ENCODE data around the gene OXER1. TPM values are rescaled to one million over a fixed set of nuclear protein-coding genes. Genes with fewer than 3 reads are reported as not detected.

OXER1 gene
- polyA plus RNA-seq, 2 of the 4 experiments (the other 2 are of a cell fraction), result not detected

DNA sequence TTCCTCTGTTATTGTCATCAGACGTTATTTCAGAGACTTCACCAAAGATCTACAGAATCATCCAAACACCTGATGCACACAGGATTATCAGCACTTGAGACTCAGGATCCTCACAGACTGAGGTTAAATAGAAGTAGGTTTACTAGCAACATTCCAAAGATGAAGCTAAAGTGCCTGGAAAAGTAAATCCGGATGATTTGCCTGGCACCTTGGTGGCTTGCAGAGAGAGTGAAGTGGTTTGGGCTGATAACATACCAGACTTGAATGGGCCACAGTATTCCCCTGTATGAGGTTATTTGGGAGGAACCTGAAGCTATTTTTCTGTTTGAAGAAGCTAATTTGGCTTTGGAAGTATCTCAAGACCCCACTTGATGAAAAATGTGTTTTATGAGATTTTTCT is 51.0 kb downstream of the OXER1 start:
- CTCF ChIA-PET, result interaction anchor here (0.6 kb wide), 1 partner anchor 159 kb away, joined by 3 read pairs; no protein-coding TSS in a partner anchor
- DNase-seq (ENCODE audit: low read depth in 1 of 2, low spot score in 1 of 2), result no peak

More for the DNA sequence above, 51.0 kb downstream of the OXER1 start:
- Histone ChIP-seq H3K9me3 (no peaks in the 10 kb centered on the region), H3K4me1 (no peaks in the 10 kb centered on the region), H3K4me3 (no peak overlapping the region), H3K27ac (no peak overlapping the region), H3K4me2 (no peak overlapping the region)
- 87% methylated on average over 2 of the region's 2 CpGs for WGBS (ENCODE audit: missing lambda C conversion rate)
- ATAC-seq, result no peak
- no peak for FAIRE-seq
- POLR2A ChIA-PET, result no interaction called here
- TF ChIP-seq CHD4 (IDR thresholded peaks at IDR 0.05; ENCODE audit: borderline replicate concordance) (no peak), HDAC2 (IDR thresholded peaks at IDR 0.05) (no peak), BHLHE40 (IDR thresholded peaks at IDR 0.05; ENCODE audit: low read depth, low read length) (no peak), POLR2A (IDR thresholded peaks at IDR 0.05; ENCODE audit: low read length) (no peak), MYC (IDR thresholded peaks at IDR 0.05; ENCODE audit: borderline replicate concordance, low read length) (no peak), SREBF2 (IDR thresholded peaks at IDR 0.05) (no peak), RFX5 (IDR thresholded peaks at IDR 0.05) (no peak), EHMT2 (IDR thresholded peaks at IDR 0.05; ENCODE audit: low read depth) (no peak), NPAS2 (CRISPR knock-in tag; IDR thresholded peaks at IDR 0.05; ENCODE audit: borderline replicate concordance) (no peak), USF2 (IDR thresholded peaks at IDR 0.05) (no peak), CHD2 (IDR thresholded peaks at IDR 0.05; ENCODE audit: low read length, partially characterized antibody) (no peak), ZSCAN20 (CRISPR knock-in tag; IDR thresholded peaks at IDR 0.05) (no peak), ZFP36 (IDR thresholded peaks at IDR 0.05; ENCODE audit: borderline replicate concordance, partially characterized antibody) (no peak), KDM1A (IDR thresholded peaks at IDR 0.05; ENCODE audit: low read depth) (no peak), TP53 (CRISPR knock-in tag; IDR thresholded peaks at IDR 0.05) (no peak), CEBPB (IDR thresholded peaks at IDR 0.05) (no peak), PHF8 (IDR thresholded peaks at IDR 0.05; ENCODE audit: borderline replicate concordance, low read depth) (no peak), HEYL (CRISPR knock-in tag; IDR thresholded peaks at IDR 0.05) (no peak)
- TF ChIP-seq, protein P1, sequence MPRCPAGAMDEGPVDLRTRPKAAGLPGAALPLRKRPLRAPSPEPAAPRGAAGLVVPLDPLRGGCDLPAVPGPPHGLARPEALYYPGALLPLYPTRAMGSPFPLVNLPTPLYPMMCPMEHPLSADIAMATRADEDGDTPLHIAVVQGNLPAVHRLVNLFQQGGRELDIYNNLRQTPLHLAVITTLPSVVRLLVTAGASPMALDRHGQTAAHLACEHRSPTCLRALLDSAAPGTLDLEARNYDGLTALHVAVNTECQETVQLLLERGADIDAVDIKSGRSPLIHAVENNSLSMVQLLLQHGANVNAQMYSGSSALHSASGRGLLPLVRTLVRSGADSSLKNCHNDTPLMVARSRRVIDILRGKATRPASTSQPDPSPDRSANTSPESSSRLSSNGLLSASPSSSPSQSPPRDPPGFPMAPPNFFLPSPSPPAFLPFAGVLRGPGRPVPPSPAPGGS (IDR thresholded peaks at IDR 0.05), result no peak
- TF ChIP-seq, protein P2, sequence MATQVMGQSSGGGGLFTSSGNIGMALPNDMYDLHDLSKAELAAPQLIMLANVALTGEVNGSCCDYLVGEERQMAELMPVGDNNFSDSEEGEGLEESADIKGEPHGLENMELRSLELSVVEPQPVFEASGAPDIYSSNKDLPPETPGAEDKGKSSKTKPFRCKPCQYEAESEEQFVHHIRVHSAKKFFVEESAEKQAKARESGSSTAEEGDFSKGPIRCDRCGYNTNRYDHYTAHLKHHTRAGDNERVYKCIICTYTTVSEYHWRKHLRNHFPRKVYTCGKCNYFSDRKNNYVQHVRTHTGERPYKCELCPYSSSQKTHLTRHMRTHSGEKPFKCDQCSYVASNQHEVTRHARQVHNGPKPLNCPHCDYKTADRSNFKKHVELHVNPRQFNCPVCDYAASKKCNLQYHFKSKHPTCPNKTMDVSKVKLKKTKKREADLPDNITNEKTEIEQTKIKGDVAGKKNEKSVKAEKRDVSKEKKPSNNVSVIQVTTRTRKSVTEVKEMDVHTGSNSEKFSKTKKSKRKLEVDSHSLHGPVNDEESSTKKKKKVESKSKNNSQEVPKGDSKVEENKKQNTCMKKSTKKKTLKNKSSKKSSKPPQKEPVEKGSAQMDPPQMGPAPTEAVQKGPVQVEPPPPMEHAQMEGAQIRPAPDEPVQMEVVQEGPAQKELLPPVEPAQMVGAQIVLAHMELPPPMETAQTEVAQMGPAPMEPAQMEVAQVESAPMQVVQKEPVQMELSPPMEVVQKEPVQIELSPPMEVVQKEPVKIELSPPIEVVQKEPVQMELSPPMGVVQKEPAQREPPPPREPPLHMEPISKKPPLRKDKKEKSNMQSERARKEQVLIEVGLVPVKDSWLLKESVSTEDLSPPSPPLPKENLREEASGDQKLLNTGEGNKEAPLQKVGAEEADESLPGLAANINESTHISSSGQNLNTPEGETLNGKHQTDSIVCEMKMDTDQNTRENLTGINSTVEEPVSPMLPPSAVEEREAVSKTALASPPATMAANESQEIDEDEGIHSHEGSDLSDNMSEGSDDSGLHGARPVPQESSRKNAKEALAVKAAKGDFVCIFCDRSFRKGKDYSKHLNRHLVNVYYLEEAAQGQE (IDR thresholded peaks at IDR 0.05), result no peak

Small RNAs within 50 kb of the gene (small RNA-seq; reads per million reads assigned to genes)
- gene RNU6-137P, result 0 reads per million in 6 experiments

Other genes starting within 250 kb of the OXER1 start
- gene MTA3, start 195.5 kb downstream of the OXER1 start, polyA plus RNA-seq (2011; rRNA removed), result 65.6 and 74.1 TPM in 2 replicates
- gene MTA3, start 195.5 kb downstream of the OXER1 start, polyA plus RNA-seq (2017; fragmentation: RNase III; extraction: RNeasy Plus Mini Kit Qiagen cat#74134 plus additional on column Dnase treatment), result 45.3 to 52.7 TPM (median 49.3 TPM) in 3 replicates
- not detected in 2 replicates for gene HAAO, start 28.4 kb upstream of the OXER1 start, polyA plus RNA-seq (2011; rRNA removed)
- not detected in 3 replicates for gene HAAO, start 28.4 kb upstream of the OXER1 start, polyA plus RNA-seq (2017; fragmentation: RNase III; extraction: RNeasy Plus Mini Kit Qiagen cat#74134 plus additional on column Dnase treatment)